IMR-90 (cell line): ENCODE measurements around the gene PFDN1. TPM values are rescaled to one million over a fixed set of nuclear protein-coding genes. Genes with fewer than 3 reads are reported as not detected.

Experiments used
- ATAC-seq: fragments of 200-7000 bp; cut with Tn5 transposase; 2 replicates; pipeline ENCODE4 v1.9.1; 2020; ENCODE audit warnings: low read depth, mild to moderate bottlenecking, moderate library complexity
- BruUV-seq: library from RNA; stranded (reverse); fragments of 400-500 nt; replicated peaks from 2 replicates; lab custom pipeline; 2021; lab: Mats Ljungman, UMichigan
- CTCF ChIA-PET: fragments of 300-600 bp; formaldehyde crosslinking; extraction: SDS; loops from one replicate; lab custom pipeline; 2021; ENCODE audit warnings: antibody characterized with exemption; lab: Yijun Ruan, JAX
- POLR2A ChIA-PET: fragments of 300-600 bp; sonication (Branson Sonifier 250); formaldehyde crosslinking; loops from one replicate; lab custom pipeline; 2022; ENCODE audit warnings: antibody characterized with exemption; ENCODE audit not compliant: unreplicated experiment; lab: Charles Lee
- DNase-seq: peaks from one replicate; pipeline ENCODE4 v3.0.0; 2013
- H2AFZ ChIP-seq: replicated peaks from 2 replicates; pipeline ENCODE3; 2013; ENCODE audit warnings: low read length, mild to moderate bottlenecking; ENCODE audit not compliant: poor library complexity
- H2AK5ac ChIP-seq: 2 replicates; pipeline ENCODE4 v1.6.1; 2013; ENCODE audit warnings: low read depth, low read length, inconsistent platforms
- H2AK9ac ChIP-seq: replicated peaks from 2 replicates; pipeline ENCODE3; 2013; ENCODE audit warnings: mild to moderate bottlenecking, low read depth, low read length, moderate library complexity; ENCODE audit not compliant: poor library complexity
- H2BK120ac ChIP-seq: 2 replicates; pipeline ENCODE4 v1.6.1; 2013; ENCODE audit warnings: low read depth, low read length, inconsistent platforms
- H2BK15ac ChIP-seq: 3 replicates; pipeline ENCODE4 v1.6.1; 2013; ENCODE audit warnings: low read depth, low read length, inconsistent platforms
- H2BK20ac ChIP-seq: 2 replicates; pipeline ENCODE4 v1.6.1; 2013; ENCODE audit warnings: low read depth, mild to moderate bottlenecking, inconsistent platforms, low read length, moderate library complexity
- H2BK5ac ChIP-seq: 2 replicates; pipeline ENCODE4 v1.6.1; 2013; ENCODE audit warnings: mild to moderate bottlenecking, low read depth, low read length, inconsistent platforms; ENCODE audit not compliant: poor library complexity, severe bottlenecking
- H3K14ac ChIP-seq: replicated peaks from 2 replicates; pipeline ENCODE4 v1.6.1; 2013; ENCODE audit warnings: low read depth, low read length, inconsistent platforms
- H3K18ac ChIP-seq: 2 replicates; pipeline ENCODE4 v1.6.1; 2013; ENCODE audit warnings: low read depth, low read length, control low read depth
- H3K23ac ChIP-seq: 2 replicates; pipeline ENCODE4 v1.6.1; 2013; ENCODE audit warnings: low read depth, low read length, inconsistent platforms
- H3K27ac ChIP-seq: 2 replicates; pipeline ENCODE4 v1.5.1; 2013; ENCODE audit warnings: mild to moderate bottlenecking, control low read depth, low read length; ENCODE audit not compliant: insufficient read depth
- H3K27me3 ChIP-seq: 2 replicates; pipeline ENCODE4 v1.6.1; 2013; ENCODE audit warnings: low read length; ENCODE audit not compliant: control insufficient read depth, insufficient read depth
- H3K36me3 ChIP-seq: 2 replicates; pipeline ENCODE4 v1.6.1; 2013; ENCODE audit warnings: low read length, mixed read lengths; ENCODE audit not compliant: control insufficient read depth, insufficient read depth
- H3K4ac ChIP-seq: 2 replicates; pipeline ENCODE4 v1.6.1; 2013; ENCODE audit warnings: low read depth, low read length, inconsistent platforms
- H3K4me1 ChIP-seq: 2 replicates; pipeline ENCODE4 v1.6.1; 2013; ENCODE audit warnings: low read length, mixed read lengths; ENCODE audit not compliant: control insufficient read depth, insufficient read depth
- H3K4me2 ChIP-seq: 2 replicates; pipeline ENCODE4 v1.6.1; 2013; ENCODE audit warnings: low read depth, mild to moderate bottlenecking, control low read depth, low read length, moderate library complexity
- H3K4me3 ChIP-seq: 2 replicates; pipeline ENCODE4 v1.5.1; 2013; ENCODE audit warnings: low read depth, mild to moderate bottlenecking, control low read depth, low read length, moderate library complexity; ENCODE audit not compliant: insufficient read depth
- H3K56ac ChIP-seq: 2 replicates; pipeline ENCODE4 v1.6.1; 2013; ENCODE audit warnings: low read length, inconsistent platforms; ENCODE audit not compliant: insufficient read depth; ENCODE audit errors: extremely low read depth
- H3K79me1 ChIP-seq, 2 experiments: 2 replicates each; pipeline ENCODE4 v1.6.1; 2013; ENCODE audit warnings: low read length in 2 of 2, inconsistent platforms in 1 of 2, low read depth in 1 of 2
- H3K9ac ChIP-seq: 2 replicates; pipeline ENCODE4 v1.6.1; 2013; ENCODE audit warnings: low read depth, low read length, control low read depth
- H3K9me1 ChIP-seq: 2 replicates; pipeline ENCODE4 v1.6.1; 2013; ENCODE audit warnings: low read length, inconsistent platforms; ENCODE audit not compliant: insufficient read depth
- H3K9me3 ChIP-seq: 2 replicates; pipeline ENCODE4 v1.6.1; 2013; ENCODE audit warnings: low read length; ENCODE audit not compliant: control insufficient read depth, insufficient read depth
- H4K20me1 ChIP-seq: 2 replicates; pipeline ENCODE4 v1.6.1; 2013; ENCODE audit warnings: low read length, inconsistent platforms; ENCODE audit not compliant: insufficient read depth
- H4K5ac ChIP-seq: 2 replicates; pipeline ENCODE4 v1.6.1; 2013; ENCODE audit warnings: mild to moderate bottlenecking, low read depth, low read length, control low read depth
- H4K8ac ChIP-seq, 2 experiments: 2 replicates each; pipeline ENCODE4 v1.6.1; 2013; ENCODE audit warnings: low read depth in 2 of 2, low read length in 2 of 2, control low read depth in 1 of 2, inconsistent platforms in 1 of 2
- H4K91ac ChIP-seq: 2 replicates; pipeline ENCODE4 v1.6.1; 2013; ENCODE audit warnings: low read depth, low read length, inconsistent platforms; ENCODE audit not compliant: insufficient read depth
- BHLHE40 ChIP-seq: fragments of 150-350 bp; IDR thresholded peaks from 2 replicates; pipeline ENCODE4 v1.6.1; 2016; ENCODE audit warnings: mild to moderate bottlenecking, low read depth, low read length
- CEBPB ChIP-seq: IDR thresholded peaks from 2 replicates; pipeline ENCODE4 v1.6.1; 2012; ENCODE audit warnings: low read depth, low read length, improper control_type of control experiment
- CHD1 ChIP-seq: IDR thresholded peaks from 2 replicates; pipeline ENCODE4 v1.6.1; 2012; ENCODE audit warnings: low read depth, low read length, improper control_type of control experiment
- CTCF ChIP-seq: conservative IDR thresholded peaks from 2 replicates; pipeline ENCODE4 v1.5.1; 2012; ENCODE audit warnings: mild to moderate bottlenecking, low read depth, low read length, improper control_type of control experiment
- ELK1 ChIP-seq: fragments of 150-350 bp; IDR thresholded peaks from 2 replicates; pipeline ENCODE4 v1.6.1; 2016; ENCODE audit warnings: low read depth, mild to moderate bottlenecking, low read length, moderate library complexity, borderline replicate concordance
- FOS ChIP-seq: fragments of 150-350 bp; IDR thresholded peaks from 2 replicates; pipeline ENCODE4 v1.6.1; 2016; ENCODE audit warnings: low read depth, low read length
- MAFK ChIP-seq: IDR thresholded peaks from 2 replicates; pipeline ENCODE4 v1.6.1; 2012; ENCODE audit warnings: low read depth, low read length, improper control_type of control experiment
- MAZ ChIP-seq: IDR thresholded peaks from 2 replicates; pipeline ENCODE4 v1.6.1; 2012; ENCODE audit warnings: low read depth, mild to moderate bottlenecking, low read length, improper control_type of control experiment, moderate library complexity, borderline replicate concordance
- MXI1 ChIP-seq: IDR thresholded peaks from 2 replicates; pipeline ENCODE4 v1.6.1; 2012; ENCODE audit warnings: low read depth, mild to moderate bottlenecking, low read length, moderate library complexity, borderline replicate concordance
- NFE2L2 ChIP-seq: fragments of 150-350 bp; IDR thresholded peaks from 2 replicates; pipeline ENCODE4 v1.6.1; 2016; ENCODE audit warnings: low read depth, mild to moderate bottlenecking, low read length
- POLR2A ChIP-seq: IDR thresholded peaks from 2 replicates; pipeline ENCODE4 v1.6.1; 2012; ENCODE audit warnings: mild to moderate bottlenecking, low read depth, low read length
- RAD21 ChIP-seq: IDR thresholded peaks from 2 replicates; pipeline ENCODE4 v1.6.1; 2012; ENCODE audit warnings: low read length, improper control_type of control experiment
- RCOR1 ChIP-seq: IDR thresholded peaks from 2 replicates; pipeline ENCODE4 v1.6.1; 2012; ENCODE audit warnings: mild to moderate bottlenecking, low read length, improper control_type of control experiment; ENCODE audit not compliant: insufficient replicate concordance
- SMC3 ChIP-seq: fragments of 150-350 bp; IDR thresholded peaks from 2 replicates; pipeline ENCODE4 v1.6.1; 2016; ENCODE audit warnings: low read depth, mild to moderate bottlenecking, antibody characterized with exemption, low read length, moderate library complexity
- USF2 ChIP-seq: fragments of 150-350 bp; IDR thresholded peaks from 2 replicates; pipeline ENCODE4 v1.6.1; 2017; ENCODE audit warnings: mild to moderate bottlenecking, antibody characterized with exemption, low read length, low read depth
- WGBS, 2 experiments: methylation state at CpG; one replicate each; pipeline versions ENCODE4 v1.1.5 to v1.1.7; 2013; ENCODE audit warnings: missing lambda C conversion rate in 2 of 2; ENCODE audit not compliant: insufficient read length in 1 of 2; ENCODE audit errors: extremely low coverage in 2 of 2; 5-methylcytosine and 5-hydroxymethylcytosine counted together
- dilution Hi-C: fragments of 300-500 bp; cut with HindIII; formaldehyde crosslinking; loops from one replicate; pipeline ENCODE4 v1.14.3; 2018; ENCODE audit warnings: low sequenced_read_pairs; ENCODE audit not compliant: unreplicated experiment
- in situ Hi-C: fragments of 300-500 bp; cut with MboI; formaldehyde crosslinking; loops from 3 replicates; pipeline ENCODE4 v1.14.3; 2019; ENCODE audit warnings: low sequenced_read_pairs, inconsistent platforms, mixed read lengths
- intact Hi-C: fragments of 100-400 bp; cut with micrococcal nuclease; formaldehyde crosslinking; loops from 2 replicates; pipeline ENCODE4 v1.10.0; 2022
- polyA plus RNA-seq, 3 experiments: library from polyadenylated mRNA; depleted of rRNA; stranded (reverse); fragments of >200 nt; gene quantifications; 2 replicates each; pipeline ENCODE4 v1.2.3, GENCODE V29; 2012; ENCODE audit warnings: low replicate concordance in 1 of 3
- total RNA-seq: library from RNA; depleted of rRNA; stranded (reverse); fragments of >200 nt; gene quantifications from 2 replicates; pipeline ENCODE4 v1.2.3, GENCODE V29; 2012

The PFDN1 gene
- total and polyA plus RNA-seq, 2 of the 4 experiments (the other 2 are of a cell fraction), result 98.8 to 134 TPM

- no peak overlapping the region for H3K14ac ChIP-seq
- no peaks in the 10 kb centered on the region for H3K27me3 ChIP-seq
- H3K56ac ChIP-seq, result no peak overlapping the region
- no peak overlapping the region for H2BK20ac ChIP-seq
- no peak overlapping the region for H2AK5ac ChIP-seq
- H2BK120ac ChIP-seq, result no peak overlapping the region
- no peaks in the 10 kb centered on the region for H3K36me3 ChIP-seq
- intact Hi-C loops, result loop anchor here (1.0 to 10.0 kb wide), 6 partner anchors 63 to 485 kb away; partner anchors contain the start of genes CD14, CYSTM1, HARS1 and HARS2
- H3K4ac ChIP-seq, result no peak overlapping the region
- peaks cover 18% of the 10 kb centered on the region for H3K4me1 ChIP-seq
- peaks cover 7% of the 10 kb centered on the region for H3K9me1 ChIP-seq
- H3K4me2 ChIP-seq, result no peak overlapping the region
- H3K9ac ChIP-seq, result no peak overlapping the region
- DNase-seq, result peak; percentile 66
- H4K91ac ChIP-seq, result no peak overlapping the region
- no CpG with 5 or more reads among the region's 11 CpGs for WGBS, 2 experiments
- ATAC-seq, result peak; percentile 65
- H2AK9ac ChIP-seq, result peak overlapping the region; percentile 33
- H4K5ac ChIP-seq, result no peak overlapping the region
- no peak overlapping the region for H3K18ac ChIP-seq
- no peak overlapping the region for H2BK15ac ChIP-seq
- POLR2A ChIA-PET, result no interaction called here
- CTCF ChIA-PET, result interaction anchor here (0.6 to 8.7 kb wide), 12 partner anchors 9 to 435 kb away, joined by 3 to 233 read pairs (median 4); partner anchors contain the start of gene HBEGF
- dilution Hi-C loops, result no loop called here
- no peak overlapping the region for H4K8ac ChIP-seq
- H2BK5ac ChIP-seq, result no peak overlapping the region
- H3K79me1 ChIP-seq, result peaks cover 11 to 29% of the 10 kb centered on the region in 2 experiments; a peak in 3 of 4 replicates
- BruUV-seq, result no TSS peak
- no peaks in the 10 kb centered on the region for H3K9me3 ChIP-seq
- in situ Hi-C loops, result loop anchor here (5.0 kb wide), 1 partner anchor 112 kb away; no protein-coding TSS in a partner anchor
- no peak overlapping the region for H3K4me3 ChIP-seq
- H2AFZ ChIP-seq, result no peak overlapping the region
- H4K20me1 ChIP-seq, result peaks cover 14% of the 10 kb centered on the region
- no peak overlapping the region for H3K23ac ChIP-seq
- H3K27ac ChIP-seq, result no peak overlapping the region
- TF ChIP-seq RAD21, result peak; percentile 83
- no peak for TF ChIP-seq POLR2A
- TF ChIP-seq BHLHE40, result no peak
- no peak for TF ChIP-seq MXI1
- no peak for TF ChIP-seq CHD1
- TF ChIP-seq MAFK, result no peak
- no peak for TF ChIP-seq ELK1
- TF ChIP-seq SMC3, result peak; percentile 83
- peak; percentile 76 for TF ChIP-seq CTCF
- no peak for TF ChIP-seq FOS
- TF ChIP-seq CEBPB, result no peak
- TF ChIP-seq USF2, result no peak
- no peak for TF ChIP-seq NFE2L2
- TF ChIP-seq MAZ, result no peak
- TF ChIP-seq RCOR1, result no peak
Measured at GRCh38 chr5:140239939-140240700, 62.8 kb downstream of the PFDN1 start.
